Tibial nerve (tissue), 4 donors: ENCODE data around the gene SEMA3F. TPM values are rescaled to one million over a fixed set of nuclear protein-coding genes. Genes with fewer than 3 reads are reported as not detected.

Source experiments
- DNase-seq, 2 donors: peaks; one replicate each; pipeline ENCODE4 v3.0.0-alpha.2; 2019; ENCODE audit warnings: low spot score in 2 of 2
- H3K27ac ChIP-seq, 4 donors: fragments of 200-600 bp; sonication (generic) in 3 of 4; one replicate each; pipeline ENCODE4 v1.5.1; 2017 to 2019; ENCODE audit warnings: mild to moderate bottlenecking in 1 of 4
- H3K27me3 ChIP-seq, 2 donors: fragments of 200-600 bp; sonication (generic) in 1 of 2; one replicate each; pipeline versions ENCODE4 v1.5.1 to v1.6.0; 2017 to 2019
- H3K36me3 ChIP-seq, 3 donors: fragments of 200-600 bp; sonication (generic); one replicate each; pipeline ENCODE4 v1.5.1; 2018 to 2019
- H3K4me1 ChIP-seq, 4 donors: fragments of 200-600 bp; sonication (generic) in 3 of 4; one replicate each; pipeline ENCODE4 v1.5.1; 2017 to 2019
- H3K4me3 ChIP-seq, 4 donors: fragments of 200-600 bp; sonication (generic) in 3 of 4; one replicate each; pipeline ENCODE4 v1.5.1; 2017 to 2019; ENCODE audit warnings: mild to moderate bottlenecking in 1 of 4, moderate library complexity in 1 of 4
- H3K9me3 ChIP-seq, 4 donors: fragments of 200-600 bp; sonication (generic) in 3 of 4; one replicate each; pipeline ENCODE4 v1.5.1; 2017 to 2019
- EP300 ChIP-seq, 2 donors: sonication (generic); formaldehyde crosslinking; IDR thresholded peaks; one replicate each; pipeline ENCODE4 v1.6.1; 2017; ENCODE audit warnings: antibody characterized with exemption in 2 of 2, mild to moderate bottlenecking in 1 of 2
- POLR2A ChIP-seq, 2 donors: fragments of 450-650 bp; IDR thresholded peaks; one replicate each; pipeline ENCODE4 v1.6.1; 2017; ENCODE audit warnings: antibody characterized with exemption in 2 of 2, mild to moderate bottlenecking in 2 of 2, moderate library complexity in 2 of 2
- WGBS, 2 donors: methylation state at CpG; one replicate each; pipeline ENCODE4 v1.1.5; 2018; 5-methylcytosine and 5-hydroxymethylcytosine counted together
- total RNA-seq, 4 donors: library from RNA; depleted of rRNA; stranded (reverse); fragments of >200 nt; gene quantifications; one replicate each; pipeline ENCODE4 v1.1.0, GENCODE V29; 2016
- TF ChIP-seq, protein P1 (sequence below), 5 experiments: fragments of 200-600 bp in 3 of 5; fragments of 450-650 bp in 2 of 5; sonication (generic) in 3 of 5; IDR thresholded peaks; one replicate each; pipeline ENCODE4 v1.5.1; 2016 to 2019; ENCODE audit warnings: antibody characterized with exemption in 5 of 5, mild to moderate bottlenecking in 3 of 5, moderate library complexity in 2 of 5

SEMA3F gene
- total RNA-seq, 4 donors from 2014 or later, result 14.4 to 58.5 (median 17.4) TPM

DNA sequence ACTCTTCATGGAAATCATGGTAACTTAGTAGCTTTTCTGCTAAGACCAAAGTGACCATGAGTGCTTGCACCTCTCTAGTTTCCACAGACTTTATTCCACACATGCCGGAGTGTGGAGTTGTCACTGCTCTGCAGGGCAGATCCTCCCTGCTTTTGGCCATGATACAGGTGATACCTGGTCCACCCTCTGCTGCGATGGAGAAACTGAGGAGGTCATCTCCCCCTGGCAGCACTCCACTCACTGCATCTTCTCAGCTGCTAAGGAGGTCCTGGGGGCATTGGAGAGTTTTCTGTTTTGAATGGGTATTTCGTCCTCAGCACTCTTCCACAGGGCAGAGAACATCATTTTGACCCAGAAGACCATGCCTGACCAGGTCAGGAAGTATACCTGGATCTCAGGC lies 35.3 kb upstream of the SEMA3F start:
- H3K27me3 ChIP-seq, result no peaks in the 10 kb centered on the region
- no peaks in the 10 kb centered on the region for H3K9me3 ChIP-seq
- WGBS, 2 donors, result 78 to 87% methylated on average over 3 of the region's 3 CpGs
- peaks cover 0 to 35% (median 4%) of the 10 kb centered on the region in 4 donors for H3K4me1 ChIP-seq
- no peak overlapping the region for H3K27ac ChIP-seq
- peaks cover 9 to 68% (median 42%) of the 10 kb centered on the region in 3 donors for H3K36me3 ChIP-seq
- no peak overlapping the region for H3K4me3 ChIP-seq
- no peak for DNase-seq
- no peak for TF ChIP-seq EP300 (IDR thresholded peaks at IDR 0.05)
- TF ChIP-seq, protein P1, sequence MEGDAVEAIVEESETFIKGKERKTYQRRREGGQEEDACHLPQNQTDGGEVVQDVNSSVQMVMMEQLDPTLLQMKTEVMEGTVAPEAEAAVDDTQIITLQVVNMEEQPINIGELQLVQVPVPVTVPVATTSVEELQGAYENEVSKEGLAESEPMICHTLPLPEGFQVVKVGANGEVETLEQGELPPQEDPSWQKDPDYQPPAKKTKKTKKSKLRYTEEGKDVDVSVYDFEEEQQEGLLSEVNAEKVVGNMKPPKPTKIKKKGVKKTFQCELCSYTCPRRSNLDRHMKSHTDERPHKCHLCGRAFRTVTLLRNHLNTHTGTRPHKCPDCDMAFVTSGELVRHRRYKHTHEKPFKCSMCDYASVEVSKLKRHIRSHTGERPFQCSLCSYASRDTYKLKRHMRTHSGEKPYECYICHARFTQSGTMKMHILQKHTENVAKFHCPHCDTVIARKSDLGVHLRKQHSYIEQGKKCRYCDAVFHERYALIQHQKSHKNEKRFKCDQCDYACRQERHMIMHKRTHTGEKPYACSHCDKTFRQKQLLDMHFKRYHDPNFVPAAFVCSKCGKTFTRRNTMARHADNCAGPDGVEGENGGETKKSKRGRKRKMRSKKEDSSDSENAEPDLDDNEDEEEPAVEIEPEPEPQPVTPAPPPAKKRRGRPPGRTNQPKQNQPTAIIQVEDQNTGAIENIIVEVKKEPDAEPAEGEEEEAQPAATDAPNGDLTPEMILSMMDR (IDR thresholded peaks at IDR 0.05), result no peak
- no peak for TF ChIP-seq POLR2A (IDR thresholded peaks at IDR 0.05)

- 76 to 85% methylated on average over 10 of the region's 10 CpGs for WGBS, 2 donors
- TF ChIP-seq, protein P1 (IDR thresholded peaks at IDR 0.05), result no peak
- no peak for TF ChIP-seq POLR2A (IDR thresholded peaks at IDR 0.05)
- TF ChIP-seq EP300 (IDR thresholded peaks at IDR 0.05), result no peak
- H3K36me3 ChIP-seq, result peaks cover 4 to 60% (median 34%) of the 10 kb centered on the region in 3 donors
- no peaks in the 10 kb centered on the region for H3K27me3 ChIP-seq
- no peak overlapping the region for H3K27ac ChIP-seq
- DNase-seq, result no peak
- H3K4me1 ChIP-seq, result peaks cover 0 to 42% (median 4%) of the 10 kb centered on the region in 4 donors
- no peak overlapping the region for H3K4me3 ChIP-seq
- no peaks in the 10 kb centered on the region for H3K9me3 ChIP-seq
Measured at GRCh38 chr3:50120364-50121071, 34.6 kb upstream of the SEMA3F start.

GRCh38 chr3:50121072-50122032 lies 33.8 kb upstream of the SEMA3F start:
- TF ChIP-seq POLR2A (IDR thresholded peaks at IDR 0.05), result no peak
- peak in 1 of 2 donors; percentile 21 for TF ChIP-seq EP300 (IDR thresholded peaks at IDR 0.05)
- TF ChIP-seq, protein P1 (IDR thresholded peaks at IDR 0.05), result peak; percentile 73 to 96 (median 80)
- no peak overlapping the region for H3K27ac ChIP-seq
- DNase-seq, result peak; percentile 28 to 57
- H3K9me3 ChIP-seq, result no peaks in the 10 kb centered on the region
- H3K36me3 ChIP-seq, result peaks cover 2 to 52% (median 26%) of the 10 kb centered on the region in 3 donors
- H3K4me1 ChIP-seq, result peaks cover 0 to 51% (median 5%) of the 10 kb centered on the region in 4 donors
- no peaks in the 10 kb centered on the region for H3K27me3 ChIP-seq
- WGBS, 2 donors, result 27 to 31% methylated on average over 11 to 12 of the region's 13 CpGs
- no peak overlapping the region for H3K4me3 ChIP-seq

DNA sequence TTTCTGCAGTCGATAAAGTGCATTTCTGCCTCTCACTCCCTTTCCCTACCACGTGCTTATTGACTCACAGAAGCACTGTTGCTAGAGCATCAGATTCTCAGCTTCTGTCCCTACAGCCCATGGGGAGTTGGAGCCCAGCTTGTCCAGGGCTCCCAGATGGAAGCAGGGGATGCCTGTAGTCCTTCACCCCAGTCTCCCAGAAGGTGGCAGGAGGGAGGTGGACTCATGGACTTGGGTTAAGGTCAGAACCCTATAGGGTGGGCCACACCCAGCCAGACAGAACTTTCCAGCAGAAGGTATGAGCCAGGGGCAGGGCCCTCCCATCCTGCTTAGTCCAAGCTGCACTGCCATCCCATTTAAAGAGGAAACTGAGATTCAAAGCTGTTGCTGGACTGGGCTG lies 33.1 kb upstream of the SEMA3F start:
- no peak overlapping the region for H3K27ac ChIP-seq
- peaks cover 0 to 57% (median 7%) of the 10 kb centered on the region in 4 donors for H3K4me1 ChIP-seq
- 62 to 71% methylated on average over 2 of the region's 2 CpGs for WGBS, 2 donors
- H3K4me3 ChIP-seq, result no peak overlapping the region
- DNase-seq, result no peak
- H3K36me3 ChIP-seq, result peaks cover 0 to 45% (median 19%) of the 10 kb centered on the region in 3 donors
- H3K27me3 ChIP-seq, result no peaks in the 10 kb centered on the region
- H3K9me3 ChIP-seq, result no peaks in the 10 kb centered on the region
- no peak for TF ChIP-seq POLR2A (IDR thresholded peaks at IDR 0.05)
- TF ChIP-seq, protein P1 (IDR thresholded peaks at IDR 0.05), result no peak
- no peak for TF ChIP-seq EP300 (IDR thresholded peaks at IDR 0.05)
